Measurements from ENCODE around the gene ZBTB17.

DNA sequence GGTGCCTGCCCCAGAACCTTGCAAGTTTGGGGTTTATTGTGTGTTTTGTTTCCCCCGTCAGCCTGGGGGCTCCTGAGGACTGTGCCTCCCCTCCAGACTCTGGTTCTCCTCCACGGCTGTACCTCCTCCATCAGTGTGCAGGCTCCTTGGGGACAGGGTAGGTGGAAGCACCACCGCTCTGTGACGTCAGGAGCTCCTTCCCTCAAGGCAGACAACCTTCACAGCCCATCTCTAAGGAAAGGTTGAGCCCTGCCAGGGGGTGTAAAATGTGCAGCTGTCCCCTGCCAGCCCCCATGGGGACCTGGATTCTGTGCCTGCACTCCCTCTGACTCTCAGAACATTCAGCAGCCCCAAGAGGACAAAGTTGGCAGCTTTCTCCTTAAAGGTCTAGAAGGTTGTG, 42.4 kb upstream of the ZBTB17 start:
- TF ChIP-seq CTCF (conservative IDR thresholded peaks at IDR 0.05; ENCODE audit: low read depth, low read length) (no peak), EZH2 (IDR thresholded peaks at IDR 0.05; ENCODE audit: low read length, unreplicated experiment) (no peak), EZH2phosphoT487 (IDR thresholded peaks at IDR 0.05; ENCODE audit: borderline replicate concordance, low read length) (no peak)

All from PC-3 (cell line).